Measurements from ENCODE around the gene CSNK1E.

GRCh38 chr22:38271927-38272372 lies 45.3 kb downstream of the CSNK1E start:
- TF ChIP-seq, protein P1, sequence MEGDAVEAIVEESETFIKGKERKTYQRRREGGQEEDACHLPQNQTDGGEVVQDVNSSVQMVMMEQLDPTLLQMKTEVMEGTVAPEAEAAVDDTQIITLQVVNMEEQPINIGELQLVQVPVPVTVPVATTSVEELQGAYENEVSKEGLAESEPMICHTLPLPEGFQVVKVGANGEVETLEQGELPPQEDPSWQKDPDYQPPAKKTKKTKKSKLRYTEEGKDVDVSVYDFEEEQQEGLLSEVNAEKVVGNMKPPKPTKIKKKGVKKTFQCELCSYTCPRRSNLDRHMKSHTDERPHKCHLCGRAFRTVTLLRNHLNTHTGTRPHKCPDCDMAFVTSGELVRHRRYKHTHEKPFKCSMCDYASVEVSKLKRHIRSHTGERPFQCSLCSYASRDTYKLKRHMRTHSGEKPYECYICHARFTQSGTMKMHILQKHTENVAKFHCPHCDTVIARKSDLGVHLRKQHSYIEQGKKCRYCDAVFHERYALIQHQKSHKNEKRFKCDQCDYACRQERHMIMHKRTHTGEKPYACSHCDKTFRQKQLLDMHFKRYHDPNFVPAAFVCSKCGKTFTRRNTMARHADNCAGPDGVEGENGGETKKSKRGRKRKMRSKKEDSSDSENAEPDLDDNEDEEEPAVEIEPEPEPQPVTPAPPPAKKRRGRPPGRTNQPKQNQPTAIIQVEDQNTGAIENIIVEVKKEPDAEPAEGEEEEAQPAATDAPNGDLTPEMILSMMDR (IDR thresholded peaks at IDR 0.05) = no peak
- no peak for TF ChIP-seq POLR2A (IDR thresholded peaks at IDR 0.05)
